ENCODE measurements around the gene SCT.

- TF ChIP-seq PATZ1 (CRISPR knock-in tag; IDR thresholded peaks at IDR 0.05; ENCODE audit: borderline replicate concordance): no peak
- no peak for TF ChIP-seq ZFP3 (CRISPR knock-in tag; IDR thresholded peaks at IDR 0.05)
- no peak for TF ChIP-seq CREB5 (CRISPR knock-in tag; IDR thresholded peaks at IDR 0.05; ENCODE audit: low read depth)
- no peak for TF ChIP-seq ZFP30 (CRISPR knock-in tag; IDR thresholded peaks at IDR 0.05)
- TF ChIP-seq PPARA (CRISPR knock-in tag; IDR thresholded peaks at IDR 0.05; ENCODE audit: borderline replicate concordance): no peak
- TF ChIP-seq ARNTL (CRISPR knock-in tag; IDR thresholded peaks at IDR 0.05; ENCODE audit: borderline replicate concordance, low read depth): no peak
These were observed 18.2 kb downstream of the SCT start for GRCh38 chr11:608791-609251.

Measured in SK-N-SH treated with all-trans-retinoic acid at 6 μM for 48 hours (cell line).